ENCODE data around the gene NCAPD3.

NCAPD3 gene

DNA sequence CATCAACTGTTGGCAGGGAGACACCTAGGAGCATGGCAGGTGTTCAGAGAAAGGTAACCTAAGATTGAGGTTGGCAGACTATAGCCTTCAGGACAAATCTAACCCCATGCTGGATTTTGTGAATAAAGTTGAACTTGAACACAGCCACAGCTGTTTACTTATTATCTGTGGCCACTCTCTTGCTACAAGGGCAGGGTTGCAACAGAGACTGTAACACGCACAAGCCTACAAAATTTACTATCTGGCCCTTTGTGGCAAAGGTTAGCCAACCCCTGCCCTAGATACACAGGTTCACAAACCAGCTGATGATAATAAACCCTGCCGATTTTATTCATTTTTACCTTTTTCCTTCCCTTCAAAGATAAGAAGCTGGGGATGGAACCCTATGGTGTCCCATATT is 26.9 kb upstream of the NCAPD3 start:
- no peak for DNase-seq

DNA sequence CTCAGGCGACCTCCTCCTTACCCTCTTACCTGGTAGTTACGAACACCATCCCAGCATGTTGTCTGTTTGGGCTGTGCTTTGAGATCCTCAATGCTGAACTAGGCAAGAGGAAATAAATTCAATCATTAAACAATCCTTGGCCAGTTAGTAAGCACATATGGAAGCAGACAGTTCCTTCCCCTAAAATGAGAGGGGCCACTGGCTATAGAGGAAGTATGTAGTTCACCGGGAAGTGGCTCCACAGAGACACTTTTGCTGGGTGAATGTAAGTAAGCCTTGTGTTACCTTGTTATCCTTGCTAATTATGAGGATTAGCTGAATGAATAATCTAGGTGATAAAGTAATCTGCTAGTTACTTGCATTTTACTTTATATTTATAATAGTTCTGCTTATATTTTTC is 26.5 kb upstream of the NCAPD3 start:
- DNase-seq, result no peak

GRCh38 chr11:134248910-134249480 is 25.2 kb upstream of the NCAPD3 start:
- no peak for DNase-seq

DNA sequence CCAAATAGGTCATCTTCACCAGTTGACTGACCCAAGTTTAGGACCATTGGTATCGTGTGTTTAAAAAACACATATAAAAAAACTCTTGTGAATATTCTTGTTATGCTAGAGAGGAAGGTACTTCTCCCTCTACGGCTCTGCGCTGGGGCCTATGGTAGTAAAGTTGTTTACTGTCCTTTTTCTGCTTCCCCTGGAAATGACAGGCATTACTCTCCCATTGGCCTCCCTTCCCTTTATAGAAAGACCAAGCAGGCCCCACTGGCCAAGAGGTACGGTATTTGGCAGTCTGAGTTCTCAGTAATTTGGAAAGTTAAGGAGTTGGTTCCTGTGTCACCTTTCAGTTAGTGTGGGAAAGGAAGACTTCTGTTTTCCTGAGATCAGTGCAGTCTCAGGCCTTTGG is 22.9 kb upstream of the NCAPD3 start:
- no peak for DNase-seq

DNA sequence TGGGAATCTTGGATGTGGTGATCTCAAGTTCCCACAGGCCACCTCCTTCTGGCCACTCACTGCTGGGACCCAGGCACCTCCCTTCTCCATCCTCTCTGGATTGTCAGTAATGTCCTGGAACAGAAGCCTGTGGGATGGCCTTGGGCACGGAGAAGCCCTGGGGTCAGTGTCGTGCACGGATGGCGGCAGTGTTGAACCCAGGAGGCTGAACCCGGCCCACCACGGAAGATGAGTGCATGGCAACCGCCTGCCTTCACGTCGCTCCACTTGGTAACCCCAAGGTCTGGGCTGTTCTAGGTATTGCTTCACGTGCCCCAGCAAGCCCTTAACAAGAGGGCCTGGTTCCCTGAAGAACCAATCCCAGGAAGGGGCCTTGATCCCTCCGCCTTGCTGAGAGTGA is 22.3 kb upstream of the NCAPD3 start:
- no peak for DNase-seq

DNA sequence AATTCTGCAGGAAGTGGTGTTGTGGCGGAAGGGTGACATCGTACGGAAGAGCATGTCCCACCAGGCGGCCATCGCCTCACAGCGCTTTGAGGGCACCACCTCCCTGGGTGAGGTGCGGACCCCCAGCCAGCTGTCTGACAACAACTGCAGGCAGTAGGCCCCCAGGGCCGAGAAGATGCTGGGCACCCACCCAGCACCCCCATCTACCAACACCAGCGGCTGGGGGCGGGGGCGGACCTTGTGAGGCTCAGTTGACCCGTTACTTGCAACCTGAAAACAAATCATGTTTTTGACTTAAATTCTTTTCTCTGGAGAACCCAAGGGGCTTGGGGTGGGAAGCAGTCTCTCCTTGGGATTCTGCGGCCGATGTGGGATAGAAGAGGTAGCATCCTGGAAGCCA is 21.7 kb upstream of the NCAPD3 start:
- DNase-seq, result no peak

- DNase-seq, result peak; percentile 36
Observed at GRCh38 chr11:134244593-134244992, 20.8 kb upstream of the NCAPD3 start.

GRCh38 chr11:134243913-134244312 is 20.1 kb upstream of the NCAPD3 start:
- DNase-seq, result no peak

DNA sequence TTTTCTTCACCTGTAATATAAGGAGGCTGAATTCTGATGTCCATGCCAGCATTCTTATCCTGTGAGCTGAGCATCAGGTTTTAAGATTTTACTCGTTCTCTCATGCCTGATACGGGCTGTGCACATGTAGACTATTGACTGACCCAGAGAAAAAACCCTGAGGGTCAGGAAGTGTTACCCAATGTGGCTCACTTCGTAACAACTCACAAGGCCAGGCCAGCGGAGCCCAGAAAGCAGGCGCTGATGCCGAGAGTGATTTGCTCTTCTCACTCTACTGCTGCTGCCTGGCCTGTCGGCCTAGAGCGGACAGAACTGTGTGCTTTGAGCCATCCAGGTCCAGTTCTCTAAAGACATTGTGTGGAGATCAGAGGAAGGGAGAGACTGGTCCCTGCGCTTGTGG is 18.6 kb upstream of the NCAPD3 start:
- DNase-seq, result no peak

- DNase-seq, result no peak
Observed at GRCh38 chr11:134240592-134240991, 16.8 kb upstream of the NCAPD3 start.

DNA sequence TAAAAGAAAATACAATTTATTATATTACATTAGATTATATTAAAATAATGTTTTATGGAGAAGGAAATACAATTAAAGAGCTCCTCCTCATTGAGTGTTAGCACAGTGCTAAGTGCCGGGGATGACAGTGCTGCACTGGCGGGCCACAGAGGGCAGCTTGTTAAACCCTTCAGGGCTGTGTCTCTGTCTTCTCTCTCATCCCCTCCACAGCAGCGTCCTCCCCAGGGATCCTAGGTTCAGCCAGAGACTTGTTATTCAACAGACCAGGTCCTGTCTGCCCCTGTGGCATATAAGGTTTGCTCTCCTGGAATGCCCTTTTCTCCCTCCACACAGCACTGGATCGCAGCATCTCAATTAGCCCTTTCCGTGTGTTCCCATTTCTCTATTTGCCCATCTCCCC is 15.2 kb upstream of the NCAPD3 start:
- no peak for DNase-seq

DNA sequence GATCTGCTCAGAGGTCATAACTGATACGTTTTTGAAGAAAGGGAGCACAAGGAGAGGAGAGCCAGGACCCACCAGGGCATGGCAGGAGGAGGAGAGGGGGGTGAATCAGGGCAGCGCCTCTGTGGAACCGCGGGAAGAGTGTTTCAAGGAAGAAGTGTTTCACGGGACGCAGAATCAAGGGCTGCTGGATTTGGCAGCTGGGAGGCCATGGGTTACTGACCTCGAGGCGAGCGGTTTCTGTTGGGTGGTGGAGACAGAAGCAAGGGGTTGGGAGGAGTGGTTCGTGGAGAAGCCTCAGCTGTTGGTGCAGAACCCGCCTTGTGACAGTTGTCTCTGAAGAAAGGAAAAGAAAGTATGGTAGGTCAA is 13.8 kb upstream of the NCAPD3 start:
- DNase-seq, result no peak

GRCh38 chr11:134236834-134237556 is 13.2 kb upstream of the NCAPD3 start:
- DNase-seq, result no peak

GRCh38 chr11:134235399-134235798 is 11.6 kb upstream of the NCAPD3 start:
- DNase-seq, result no peak

GRCh38 chr11:134233729-134234179 is 10.0 kb upstream of the NCAPD3 start:
- DNase-seq, result no peak

- DNase-seq, result no peak
Observed at GRCh38 chr11:134231958-134232659, 8.3 kb upstream of the NCAPD3 start.

GRCh38 chr11:134230339-134230738 is 6.6 kb upstream of the NCAPD3 start:
- DNase-seq, result no peak

DNA sequence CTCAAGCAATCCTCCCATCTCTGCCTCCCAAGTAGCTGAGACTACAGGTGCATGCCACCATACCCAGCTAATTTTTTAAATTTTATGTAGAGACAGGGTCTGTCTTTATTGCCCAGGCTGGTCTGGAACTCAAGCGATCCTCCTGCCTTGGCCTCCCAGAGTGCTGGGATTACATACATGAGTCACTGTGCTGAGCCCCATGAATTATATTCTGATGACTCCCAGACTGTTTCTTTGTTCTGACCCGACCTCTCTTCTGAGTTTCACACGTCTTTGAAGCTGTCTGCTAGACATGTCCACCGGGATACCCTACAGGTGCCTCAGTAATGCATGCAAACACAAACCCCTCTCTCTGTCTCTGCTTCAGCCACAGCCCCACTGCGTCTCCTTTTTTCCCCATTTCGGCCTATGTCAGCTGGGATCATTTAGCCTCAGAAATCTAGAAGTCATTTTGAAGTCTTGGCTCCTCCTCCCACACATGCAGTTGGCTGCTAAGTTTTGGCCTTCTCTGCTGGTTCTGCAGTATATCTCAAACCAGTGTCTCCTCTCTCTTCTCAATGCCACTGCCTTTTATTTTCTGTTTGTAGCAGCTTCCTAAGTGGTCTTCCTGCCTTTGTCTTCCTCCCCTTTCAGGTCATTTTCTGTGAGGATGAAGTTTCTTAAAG is 5.5 kb upstream of the NCAPD3 start:
- no peak for DNase-seq

DNA sequence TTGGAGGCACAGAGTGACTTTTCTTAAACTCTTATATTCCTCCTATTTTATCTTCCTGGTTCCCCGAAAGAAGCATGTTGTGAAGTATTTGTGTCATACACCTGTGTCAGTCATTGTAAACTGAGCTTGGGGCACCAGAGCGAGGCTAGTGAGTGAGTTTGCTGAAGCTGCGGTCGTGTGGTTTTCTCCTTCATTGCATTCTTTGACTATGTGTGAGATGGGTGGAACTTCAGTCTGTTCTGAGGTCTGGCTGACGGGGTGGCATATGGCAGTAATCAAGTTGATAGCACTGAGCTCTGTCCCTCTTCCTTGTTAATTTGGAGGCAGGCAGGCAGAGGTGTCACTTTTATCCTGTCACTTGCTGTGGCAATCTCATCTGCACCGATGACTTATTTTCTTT is 4.9 kb upstream of the NCAPD3 start:
- DNase-seq, result peak; percentile 36

DNA sequence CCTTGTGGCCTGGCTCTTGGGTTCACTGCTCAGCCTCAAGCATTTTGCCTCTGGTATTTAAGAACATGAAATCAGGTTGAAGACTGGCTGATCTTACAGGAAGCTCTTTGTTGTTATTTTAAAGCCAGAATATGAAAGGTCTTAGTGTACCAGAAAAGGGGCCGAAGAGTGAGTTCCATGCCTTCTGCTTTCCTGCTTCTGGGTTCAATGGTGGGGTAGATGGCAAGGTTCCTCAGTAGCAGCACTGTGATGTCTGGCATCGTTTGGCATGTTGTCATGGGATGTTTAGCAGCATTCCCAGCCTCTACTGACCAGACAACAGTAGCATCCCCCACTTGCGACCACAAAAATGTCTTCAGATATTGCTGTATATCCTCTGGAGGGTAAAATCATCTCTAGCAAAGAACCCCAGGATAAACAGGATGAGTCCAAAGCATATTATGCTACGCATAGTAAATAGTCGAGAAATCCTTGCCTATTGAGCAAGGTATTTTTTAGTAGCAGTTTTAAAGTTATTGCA is 3.1 kb upstream of the NCAPD3 start:
- DNase-seq, result no peak

DNA sequence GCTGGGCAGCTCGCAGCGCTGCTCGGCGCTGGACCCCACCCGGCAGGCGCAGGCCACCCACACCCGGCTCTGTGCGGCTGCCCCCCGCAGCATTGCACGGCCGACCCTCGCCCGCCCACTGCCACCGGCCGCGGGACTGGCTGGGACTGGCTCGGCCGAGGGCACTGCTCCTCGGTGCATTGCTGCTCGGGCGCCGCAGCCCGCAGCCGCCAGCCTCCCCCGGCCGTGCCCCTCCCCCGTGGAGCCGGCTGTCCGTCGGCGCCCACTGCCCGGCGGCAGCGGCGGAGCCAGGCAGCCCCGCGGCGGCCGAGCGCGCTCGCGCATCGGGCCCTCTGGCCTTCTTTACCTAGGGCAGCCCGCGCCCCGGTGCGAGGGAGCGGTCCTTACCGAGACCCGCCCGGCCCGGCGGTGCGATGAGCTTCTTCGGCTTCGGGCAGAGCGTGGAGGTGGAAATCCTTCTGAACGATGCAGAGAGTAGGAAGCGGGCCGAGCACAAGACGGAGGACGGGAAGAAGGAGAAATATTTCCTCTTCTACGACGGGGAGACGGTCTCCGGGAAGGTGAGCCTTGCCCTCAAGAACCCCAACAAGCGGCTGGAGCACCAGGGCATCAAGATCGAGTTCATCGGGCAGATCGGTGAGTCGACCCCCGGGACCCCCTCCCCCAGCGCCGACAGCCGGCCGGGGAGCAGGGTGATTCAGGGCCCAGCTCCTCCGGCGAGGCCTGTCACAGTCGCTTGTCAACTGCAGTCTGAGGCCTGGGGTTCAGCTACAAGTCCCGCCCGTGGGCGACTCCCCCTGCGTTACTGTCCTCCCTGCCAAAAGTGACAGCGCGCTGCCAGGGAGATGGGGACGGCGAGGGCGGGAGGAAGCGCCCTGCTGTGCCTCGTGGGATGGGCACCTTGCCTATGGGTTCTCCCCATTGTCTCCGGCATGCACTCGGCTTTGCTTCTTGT is 1.2 kb upstream of the NCAPD3 start:
- peak; percentile 48 for DNase-seq

- no peak for DNase-seq
Observed at GRCh38 chr11:134223121-134223520, 646 bp downstream of the NCAPD3 start.
